Ovary (tissue), 3 donors: ENCODE results near the gene GLIS2.

Experiments
- CTCF ChIP-seq, 3 donors: fragments of 450-650 bp in 2 of 3; fragments of 200-600 bp in 1 of 3; IDR thresholded peaks; one replicate each; pipeline versions ENCODE4 v1.5.1 to v1.8.0; 2016 to 2022; ENCODE audit warnings: antibody characterized with exemption in 3 of 3, mild to moderate bottlenecking in 1 of 3
- EP300 ChIP-seq: sonication (generic); formaldehyde crosslinking; IDR thresholded peaks from one replicate; pipeline ENCODE4 v1.6.1; 2017; ENCODE audit warnings: antibody characterized with exemption
- POLR2A ChIP-seq: fragments of 450-650 bp; IDR thresholded peaks from one replicate; pipeline ENCODE4 v1.6.1; 2017; ENCODE audit warnings: antibody characterized with exemption, mild to moderate bottlenecking, moderate library complexity
- donor health status: DM: no; HTN: no; CAD: no.

GRCh38 chr16:4316864-4317531, 1.1 kb downstream of the GLIS2 start:
- TF ChIP-seq CTCF (IDR thresholded peaks at IDR 0.05), result no peak
- TF ChIP-seq POLR2A, result no peak
- TF ChIP-seq EP300, result no peak
